GM12872 (cell line): Measurements from ENCODE around the gene BRD1.

Experiments
- CTCF ChIP-seq: IDR thresholded peaks from 3 replicates; pipeline ENCODE4 v1.5.1; 2011; ENCODE audit warnings: low read depth, mild to moderate bottlenecking, low read length, moderate library complexity; ENCODE audit not compliant: insufficient read depth

The BRD1 gene

GRCh38 chr22:49817359-49817758, 10.3 kb downstream of the BRD1 start:
- TF ChIP-seq CTCF: no peak

GRCh38 chr22:49815641-49816091, 12.0 kb downstream of the BRD1 start:
- TF ChIP-seq CTCF: no peak

- TF ChIP-seq CTCF: no peak
Measured at GRCh38 chr22:49814856-49815255, 12.8 kb downstream of the BRD1 start.

- TF ChIP-seq CTCF: no peak
Measured at GRCh38 chr22:49814164-49814686, 13.4 kb downstream of the BRD1 start.

- no peak for TF ChIP-seq CTCF
Measured at GRCh38 chr22:49812838-49813237, 14.8 kb downstream of the BRD1 start.

GRCh38 chr22:49811020-49811791, 16.5 kb downstream of the BRD1 start:
- no peak for TF ChIP-seq CTCF

GRCh38 chr22:49810363-49811019, 17.2 kb downstream of the BRD1 start:
- TF ChIP-seq CTCF: no peak
